ENCODE results near the gene GMPS. TPM values are rescaled to one million over a fixed set of nuclear protein-coding genes. Genes with fewer than 3 reads are reported as not detected.

GMPS gene
- total and polyA plus RNA-seq, 2 of the 8 experiments (the other 6 are each of a cell fraction or from before 2014, with no cell fraction given) = 57.7 to 175 TPM

- Histone ChIP-seq H2AK5ac (ENCODE audit: low read depth, low read length) (no peak overlapping the region), H3K27me3 (replicated peaks in 1 of 4; ENCODE audit: control insufficient read depth in 3 of 4, extremely low read depth in 1 of 4, insufficient read depth in 3 of 4, low read length in 3 of 4) (no peaks in the 10 kb centered on the region), H3K56ac (replicated peaks; ENCODE audit: insufficient read length, low read depth, low read length) (no peak overlapping the region), H3K36me3 (ENCODE audit: control insufficient read depth in 2 of 4, insufficient read depth in 4 of 4, low read length in 3 of 4) (no peaks in the 10 kb centered on the region), H3K27ac (ENCODE audit: low read depth, low read length) (no peak overlapping the region), H3K79me1 (ENCODE audit: low read depth, low read length) (no peaks in the 10 kb centered on the region), H2AFZ (ENCODE audit: low read length) (0 out of 2 replicates have a peak overlapping the region, but pooled peaks have one; percentile 4), H3K4ac (replicated peaks; ENCODE audit: insufficient read length, low read depth, low read length) (no peak overlapping the region), H4K20me1 (replicated peaks in 1 of 2; ENCODE audit: control insufficient read depth in 1 of 2, insufficient read depth in 2 of 2, low read length in 2 of 2) (no peaks in the 10 kb centered on the region), H2BK15ac (ENCODE audit: low read length) (no peak overlapping the region), H3K4me3 (ENCODE audit: extremely low read depth in 1 of 4, insufficient read depth in 2 of 4, low read depth in 3 of 4, low read length in 4 of 4) (no peak overlapping the region), H3K23ac (ENCODE audit: insufficient read length) (no peak overlapping the region), H2BK20ac (ENCODE audit: low read length) (no peak overlapping the region), H3K9me3 (ENCODE audit: insufficient read depth in 2 of 2, low read depth in 1 of 2, low read length in 1 of 2) (no peaks in the 10 kb centered on the region), H3K79me2 (ENCODE audit: control insufficient read depth in 1 of 2, insufficient read depth in 2 of 2, low read length in 2 of 2) (no peaks in the 10 kb centered on the region), H4K91ac (replicated peaks; ENCODE audit: insufficient read length, low read length) (no peak overlapping the region), H3K9ac (replicated peaks in 1 of 4; ENCODE audit: extremely low read depth in 1 of 4, low read depth in 3 of 4, low read length in 3 of 4) (no peak overlapping the region), H3K23me2 (ENCODE audit: low read depth, low read length) (no peaks in the 10 kb centered on the region), H4K8ac (ENCODE audit: extremely low read depth, insufficient read depth, low read length) (no peak overlapping the region), H3K18ac (ENCODE audit: extremely low read depth, low read length) (no peak overlapping the region), H4K5ac (ENCODE audit: insufficient read length, low read depth, low read length) (no peak overlapping the region), H3K4me2 (ENCODE audit: insufficient read depth in 1 of 2, low read depth in 2 of 2, low read length in 2 of 2) (no peak overlapping the region), H2BK120ac (replicated peaks; ENCODE audit: low read depth, low read length) (no peak overlapping the region), H3K4me1 (replicated peaks in 1 of 4; ENCODE audit: control insufficient read depth in 3 of 4, insufficient read depth in 4 of 4, low read length in 3 of 4) (peaks cover 0 to 4% (median 0%) of the 10 kb centered on the region in 4 experiments; a peak in 2 of 7 replicates), H2BK5ac (ENCODE audit: low read depth, low read length) (no peak overlapping the region), H3K14ac (ENCODE audit: insufficient read length) (no peak overlapping the region), H2BK12ac (ENCODE audit: low read depth, low read length) (no peak overlapping the region)
- POLR2A ChIA-PET (ENCODE audit: partially characterized antibody) = no interaction called here
- no peak for DNase-seq (ENCODE audit: low read depth in 1 of 2, low spot score in 2 of 2)
- WGBS, 2 experiments (ENCODE audit: extremely low coverage in 1 of 2, insufficient coverage in 1 of 2, insufficient read length in 1 of 2, insufficient replicate concordance in 2 of 2, low coverage in 1 of 2, low lambda C conversion rate in 2 of 2, missing lambda C conversion rate in 1 of 2) = 87% methylated on average over 1 of the region's 1 CpG; no CpG with 5 or more reads in 1 of the 2 experiments
- CTCF ChIA-PET (ENCODE audit: partially characterized antibody) = interaction anchor here (0.6 to 3.3 kb wide), 5 partner anchors 11 to 525 kb away, joined by 3 to 23 read pairs (median 3); no protein-coding TSS in a partner anchor
- FAIRE-seq = no peak
- TF ChIP-seq KDM1A (IDR thresholded peaks at IDR 0.05; ENCODE audit: borderline replicate concordance, low read length) (no peak), RAD21 (IDR thresholded peaks at IDR 0.05 in 1 of 2, conservative IDR thresholded peaks at IDR 0.05 in 1 of 2; ENCODE audit: low read depth in 2 of 2, low read length in 2 of 2) (peak; percentile 29 to 53; a peak in 3 of 4 replicates), CTCF (IDR thresholded peaks at IDR 0.05; ENCODE audit: control extremely low read depth in 1 of 3, insufficient read depth in 1 of 3, low read depth in 1 of 3, low read length in 3 of 3) (peak in 2 of 3 experiments; percentile 20 to 22; a peak in 2 of 4 replicates)
Observed at GRCh38 chr3:155983834-155984474, 113.5 kb downstream of the GMPS start.

Measured in H1 (cell line).